Stomach (tissue), 9 donors: ENCODE data around the gene EHD3. TPM values are rescaled to one million over a fixed set of nuclear protein-coding genes. Genes with fewer than 3 reads are reported as not detected.
A peak's percentile ranks its signal among the peaks of the same experiment; 100 is the strongest.

Experiments
- DNase-seq, 2 donors: peaks; one replicate each; pipeline versions ENCODE4 v3.0.0 to v3.0.0-alpha.2; 2013 to 2019
- H3K27ac ChIP-seq, 5 donors: fragments of 200-600 bp in 4 of 5; sonication (generic) in 4 of 5; one replicate each; pipeline ENCODE4 v1.5.1; 2013 to 2019; ENCODE audit warnings: mild to moderate bottlenecking in 1 of 5, moderate library complexity in 1 of 5
- H3K27me3 ChIP-seq, 3 donors: fragments of 200-600 bp; sonication (generic); one replicate each; pipeline ENCODE4 v1.5.1; 2017 to 2019; ENCODE audit warnings: mixed run types in 1 of 3
- H3K36me3 ChIP-seq, 4 donors: fragments of 200-600 bp; sonication (generic); 1 replicate in 3 of 4; 2 replicates in 1 of 4; pipeline ENCODE4 v1.5.1; 2016 to 2019
- H3K4me1 ChIP-seq, 4 donors: fragments of 200-600 bp; sonication (generic); one replicate each; pipeline ENCODE4 v1.5.1; 2016 to 2019
- H3K4me3 ChIP-seq, 4 donors: fragments of 200-600 bp; sonication (generic) in 3 of 4; one replicate each; pipeline ENCODE4 v1.5.1; 2016 to 2019; ENCODE audit warnings: mild to moderate bottlenecking in 1 of 4
- H3K9me3 ChIP-seq, 4 donors: fragments of 200-600 bp; sonication (generic); one replicate each; pipeline ENCODE4 v1.5.1; 2016 to 2019
- EP300 ChIP-seq: sonication (generic); formaldehyde crosslinking; IDR thresholded peaks from one replicate; pipeline ENCODE4 v1.6.1; 2017; ENCODE audit warnings: antibody characterized with exemption
- POLR2A ChIP-seq, 4 donors: fragments of 450-650 bp; IDR thresholded peaks; one replicate each; pipeline ENCODE4 v1.6.1; 2016; ENCODE audit warnings: antibody characterized with exemption in 4 of 4, control low read depth in 2 of 4, mild to moderate bottlenecking in 1 of 4, moderate library complexity in 1 of 4
- POLR2AphosphoS5 ChIP-seq, 3 donors: sonication (generic); formaldehyde crosslinking; IDR thresholded peaks; one replicate each; pipeline ENCODE4 v1.6.1; 2016; ENCODE audit warnings: antibody characterized with exemption in 3 of 3
- whole genome bisulfite sequencing, 5 donors: extraction: QIAGEN DNeasy Blood & Tissue Kit in 3 of 5; methylation state at CpG; one replicate each; pipeline versions ENCODE4 v1.1.5 to v1.1.7; 2013 to 2018; 5-methylcytosine and 5-hydroxymethylcytosine counted together
- intact Hi-C: fragments of 100-400 bp; cut with DNase I; formaldehyde crosslinking; loops from one replicate; pipeline ENCODE4 v1.15.1; 2023; ENCODE audit warnings: low total_unique reads
- polyA plus RNA-seq, 3 donors: library from polyadenylated mRNA; stranded (reverse); fragments of 200-250 nt; gene quantifications; one replicate each; pipeline ENCODE4 v1.2.3, GENCODE V29; 2013
- total RNA-seq, 5 donors: library from RNA; depleted of rRNA; stranded (reverse); fragments of >200 nt; gene quantifications; one replicate each; pipeline versions ENCODE4 v1.1.0 to v1.2.3, GENCODE V29; 2014 to 2016
- TF ChIP-seq, protein P1 (sequence below), 7 experiments: fragments of 450-650 bp in 4 of 7; fragments of 200-600 bp in 3 of 7; sonication (generic) in 3 of 7; IDR thresholded peaks; one replicate each; pipeline ENCODE4 v1.5.1; 2016 to 2019; ENCODE audit warnings: antibody characterized with exemption in 7 of 7, control low read depth in 2 of 7, mild to moderate bottlenecking in 1 of 7
- donor health status: healthy with polysubstance abuse.
- donor health status: Bipolar disorder and iron deficiency.
- donor health status: healthy.

Gene EHD3
- total and polyA plus RNA-seq, 8 donors, result 0.45 to 7.5 (median 3.6) TPM

DNA sequence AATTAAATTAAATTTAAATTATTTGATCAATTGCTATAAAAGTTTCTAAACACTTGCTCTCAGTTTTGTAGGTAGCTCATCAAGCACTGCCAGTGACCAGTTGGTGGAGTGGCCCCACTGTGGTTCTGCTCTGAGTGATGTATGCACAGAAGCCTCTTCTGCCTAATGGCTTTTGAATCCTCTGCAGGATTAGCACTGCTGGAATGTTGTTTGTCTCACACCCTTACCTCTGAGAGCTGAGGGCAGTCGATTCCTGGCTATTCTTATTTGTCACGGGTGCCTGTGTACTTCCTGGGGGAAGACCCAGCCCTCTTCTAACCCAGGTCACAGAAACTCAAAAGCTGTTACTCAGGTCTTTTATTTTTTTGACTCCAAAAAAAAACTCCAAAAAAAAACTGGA is 26.2 kb upstream of the EHD3 start:
- Histone ChIP-seq H3K36me3 (no peaks in the 10 kb centered on the region), H3K4me1 (no peaks in the 10 kb centered on the region), H3K27ac (no peak overlapping the region), H3K27me3 (no peaks in the 10 kb centered on the region), H3K4me3 (no peak overlapping the region), H3K9me3 (no peaks in the 10 kb centered on the region)
- DNase-seq, result peak in 1 of 2 donors; percentile 14
- 21 to 42% (median 33%) methylated on average over 2 of the region's 2 CpGs for WGBS, 5 donors
- intact Hi-C loops, result no loop called here
- no peak for TF ChIP-seq POLR2AphosphoS5 (IDR thresholded peaks at IDR 0.05)
- TF ChIP-seq POLR2A (IDR thresholded peaks at IDR 0.05), result no peak
- TF ChIP-seq EP300, result no peak
- TF ChIP-seq, protein P1, sequence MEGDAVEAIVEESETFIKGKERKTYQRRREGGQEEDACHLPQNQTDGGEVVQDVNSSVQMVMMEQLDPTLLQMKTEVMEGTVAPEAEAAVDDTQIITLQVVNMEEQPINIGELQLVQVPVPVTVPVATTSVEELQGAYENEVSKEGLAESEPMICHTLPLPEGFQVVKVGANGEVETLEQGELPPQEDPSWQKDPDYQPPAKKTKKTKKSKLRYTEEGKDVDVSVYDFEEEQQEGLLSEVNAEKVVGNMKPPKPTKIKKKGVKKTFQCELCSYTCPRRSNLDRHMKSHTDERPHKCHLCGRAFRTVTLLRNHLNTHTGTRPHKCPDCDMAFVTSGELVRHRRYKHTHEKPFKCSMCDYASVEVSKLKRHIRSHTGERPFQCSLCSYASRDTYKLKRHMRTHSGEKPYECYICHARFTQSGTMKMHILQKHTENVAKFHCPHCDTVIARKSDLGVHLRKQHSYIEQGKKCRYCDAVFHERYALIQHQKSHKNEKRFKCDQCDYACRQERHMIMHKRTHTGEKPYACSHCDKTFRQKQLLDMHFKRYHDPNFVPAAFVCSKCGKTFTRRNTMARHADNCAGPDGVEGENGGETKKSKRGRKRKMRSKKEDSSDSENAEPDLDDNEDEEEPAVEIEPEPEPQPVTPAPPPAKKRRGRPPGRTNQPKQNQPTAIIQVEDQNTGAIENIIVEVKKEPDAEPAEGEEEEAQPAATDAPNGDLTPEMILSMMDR (IDR thresholded peaks at IDR 0.05), result no peak

DNA sequence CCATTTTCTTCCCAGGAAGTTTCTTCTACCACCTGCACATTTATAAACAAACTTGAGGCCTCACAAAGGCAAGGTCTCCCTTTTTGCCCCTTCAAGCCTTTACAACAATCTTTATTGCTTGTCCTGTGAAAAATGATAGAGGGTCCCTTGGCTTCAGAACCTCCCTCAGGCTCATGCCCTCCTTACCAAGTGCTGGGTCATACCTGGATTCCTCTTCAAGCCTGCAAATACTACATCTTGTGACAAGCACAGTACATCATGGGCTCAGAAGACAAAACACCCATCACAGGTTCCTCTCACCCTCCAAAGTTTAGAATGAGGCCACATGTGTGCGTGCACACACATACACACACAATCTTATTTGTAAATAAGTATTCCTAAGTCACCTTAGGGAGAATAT is 25.7 kb upstream of the EHD3 start:
- H3K9me3 ChIP-seq, result no peaks in the 10 kb centered on the region
- intact Hi-C loops, result no loop called here
- no peaks in the 10 kb centered on the region for H3K36me3 ChIP-seq
- no peaks in the 10 kb centered on the region for H3K4me1 ChIP-seq
- DNase-seq, result no peak
- no peaks in the 10 kb centered on the region for H3K27me3 ChIP-seq
- 89 to 100% (median 95%) methylated on average over 1 of the region's 1 CpG for WGBS, 5 donors
- TF ChIP-seq POLR2AphosphoS5 (IDR thresholded peaks at IDR 0.05), result no peak
- no peak for TF ChIP-seq POLR2A (IDR thresholded peaks at IDR 0.05)
- TF ChIP-seq, protein P1 (IDR thresholded peaks at IDR 0.05), result no peak
- no peak for TF ChIP-seq EP300
- no peak overlapping the region for H3K4me3 ChIP-seq
- no peak overlapping the region for H3K27ac ChIP-seq

DNA sequence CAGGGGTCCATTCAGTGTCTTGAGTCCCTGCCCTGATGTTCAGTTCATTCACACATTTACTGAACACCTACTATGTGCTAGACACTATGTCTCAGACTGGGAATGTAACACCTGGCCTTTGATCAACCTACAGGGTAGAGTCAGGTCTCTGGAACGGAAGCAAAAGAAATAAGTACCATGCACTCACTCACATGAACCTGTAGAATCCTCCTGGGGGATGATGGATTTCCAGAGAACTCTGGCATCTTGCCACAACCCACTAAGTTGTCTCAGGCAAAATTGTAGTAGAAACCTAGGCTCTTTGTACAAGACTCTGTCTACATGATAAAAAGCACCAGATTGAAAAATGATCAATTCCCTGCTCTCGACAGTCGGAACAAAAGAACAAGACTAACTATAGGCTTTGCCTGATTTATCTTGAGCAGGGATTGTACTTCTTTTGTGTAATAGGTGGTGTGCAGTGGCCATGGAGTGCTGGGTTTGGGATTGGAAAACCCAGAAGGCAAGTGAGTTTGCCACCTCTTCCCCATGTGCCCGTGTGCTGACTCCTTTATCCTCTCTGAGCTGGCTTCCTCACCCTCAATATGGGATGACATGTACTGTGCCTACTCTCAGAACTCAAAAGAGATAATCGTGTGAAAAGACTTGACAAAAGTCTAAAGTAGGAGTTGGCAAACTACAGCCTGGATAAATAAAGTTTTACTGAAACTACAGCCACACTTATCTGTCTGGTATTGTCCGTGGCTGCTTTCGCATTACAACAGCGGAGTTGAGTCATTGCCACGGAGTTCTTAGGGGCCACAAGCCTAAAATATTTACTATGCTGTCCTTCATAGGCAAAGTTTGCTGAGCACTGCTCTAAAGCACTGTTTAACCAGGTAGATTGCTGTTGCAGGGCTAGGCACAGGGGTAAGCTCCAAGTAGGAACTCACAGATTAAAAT is 21.0 kb upstream of the EHD3 start:
- Histone ChIP-seq H3K27ac (no peak overlapping the region), H3K4me3 (no peak overlapping the region), H3K4me1 (no peaks in the 10 kb centered on the region), H3K36me3 (no peaks in the 10 kb centered on the region), H3K27me3 (no peaks in the 10 kb centered on the region), H3K9me3 (no peaks in the 10 kb centered on the region)
- peak in 1 of 2 donors; percentile 29 for DNase-seq
- intact Hi-C loops, result no loop called here
- no peak for TF ChIP-seq EP300
- no peak for TF ChIP-seq POLR2AphosphoS5 (IDR thresholded peaks at IDR 0.05)
- TF ChIP-seq, protein P1 (IDR thresholded peaks at IDR 0.05), result no peak
- TF ChIP-seq POLR2A (IDR thresholded peaks at IDR 0.05), result no peak
- WGBS, 5 donors, result 47 to 68% (median 59%) methylated on average over 9 of the region's 9 CpGs

DNA sequence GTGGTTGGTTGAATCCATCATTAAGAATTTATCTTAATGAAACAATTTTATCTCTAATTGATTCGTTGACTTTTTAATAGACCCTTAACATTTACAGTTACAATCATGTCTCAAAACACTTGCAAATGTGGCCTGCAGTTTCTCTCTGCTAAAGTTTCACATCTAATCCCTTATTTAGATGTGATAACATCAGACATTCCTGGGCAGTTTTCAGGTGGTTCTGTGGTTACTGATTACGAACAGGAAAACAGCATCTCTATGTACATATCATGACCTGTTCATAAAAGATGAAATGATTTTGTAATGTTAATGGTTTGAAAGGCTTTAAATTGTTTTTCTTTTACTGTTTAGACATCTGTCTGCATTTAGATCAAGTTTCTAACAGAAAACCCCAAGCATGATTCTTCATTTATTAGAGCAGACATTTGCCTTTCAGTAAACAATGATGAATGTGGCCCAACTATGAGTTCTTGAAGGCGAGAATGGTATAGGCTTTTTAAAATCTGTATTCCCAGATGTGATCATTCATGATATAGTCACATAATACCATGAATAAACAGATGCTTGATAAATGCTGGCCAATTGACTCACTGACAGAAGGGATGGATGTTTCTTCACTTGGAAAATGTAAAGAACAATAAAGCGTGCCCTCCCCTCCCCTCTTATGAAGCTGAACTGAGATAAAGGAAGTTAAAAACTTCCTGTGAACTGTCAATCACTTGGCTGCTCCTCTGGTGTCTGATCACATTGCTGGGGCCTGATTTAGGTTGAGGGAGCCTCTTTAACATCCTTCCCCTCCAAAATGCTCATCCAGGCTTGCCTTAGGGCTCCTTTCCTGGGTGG is 20.1 kb upstream of the EHD3 start:
- TF ChIP-seq, protein P1 (IDR thresholded peaks at IDR 0.05), result no peak
- TF ChIP-seq POLR2A (IDR thresholded peaks at IDR 0.05) (no peak), EP300 (no peak), POLR2AphosphoS5 (IDR thresholded peaks at IDR 0.05) (no peak)
- H3K27me3 ChIP-seq, result no peaks in the 10 kb centered on the region
- H3K4me1 ChIP-seq, result no peaks in the 10 kb centered on the region
- WGBS, 5 donors, result 6 to 59% (median 13%) methylated on average over 4 of the region's 4 CpGs
- no peak overlapping the region for H3K27ac ChIP-seq
- no peaks in the 10 kb centered on the region for H3K36me3 ChIP-seq
- H3K4me3 ChIP-seq, result no peak overlapping the region
- no peaks in the 10 kb centered on the region for H3K9me3 ChIP-seq
- no peak for DNase-seq
- intact Hi-C loops, result no loop called here
